WTC11 (cell line): Measurements from ENCODE around the gene IFIT3. TPM values are rescaled to one million over a fixed set of nuclear protein-coding genes. Genes with fewer than 3 reads are reported as not detected.

Experiments
- ATAC-seq: fragments of 200-7000 bp; cut with Tn5 transposase; 2 replicates; pipeline ENCODE4 v1.10.0; 2021; ENCODE audit warnings: mild to moderate bottlenecking, moderate library complexity
- CTCF ChIA-PET: fragments of 300-600 bp; sonication (Branson Sonifier 250); formaldehyde crosslinking; loops from one replicate; lab custom pipeline; 2021; ENCODE audit warnings: antibody characterized with exemption; lab: Charles Lee
- POLR2A ChIA-PET: fragments of 350-600 bp; sonication (Branson Sonifier 250); formaldehyde crosslinking; loops from one replicate; lab custom pipeline; 2021; ENCODE audit warnings: antibody characterized with exemption; lab: Charles Lee
- DNase-seq: peaks from one replicate; pipeline ENCODE4 v3.0.0; 2021; ENCODE audit warnings: low spot score
- H3K27ac Mint-ChIP-seq: 2 replicates; pipeline ENCODE4 v1.8.0; 2021; ENCODE audit warnings: mixed read lengths
- H3K27me3 Mint-ChIP-seq: 2 replicates; pipeline ENCODE4 v1.8.0; 2021; ENCODE audit warnings: low read depth, mild to moderate bottlenecking, moderate library complexity, mixed read lengths
- H3K36me3 Mint-ChIP-seq: 2 replicates; pipeline ENCODE4 v1.8.0; 2021; ENCODE audit warnings: mixed read lengths
- H3K4me1 Mint-ChIP-seq: 2 replicates; pipeline ENCODE4 v1.8.0; 2022; ENCODE audit warnings: mixed read lengths
- H3K4me3 Mint-ChIP-seq: 2 replicates; pipeline ENCODE4 v1.8.0; 2021; ENCODE audit warnings: mild to moderate bottlenecking, moderate library complexity, mixed read lengths
- H3K9me3 Mint-ChIP-seq: 2 replicates; pipeline ENCODE4 v1.8.0; 2021; ENCODE audit warnings: mixed read lengths
- AFF4 ChIP-seq: sonication (generic); formaldehyde crosslinking; IDR thresholded peaks from 2 replicates; pipeline ENCODE4 v1.8.1; 2023; ENCODE audit warnings: mild to moderate bottlenecking, missing genetic modification reagents, borderline replicate concordance
- ELF4 ChIP-seq: sonication (generic); formaldehyde crosslinking; IDR thresholded peaks from 2 replicates; pipeline ENCODE4 v1.8.1; 2022; ENCODE audit warnings: low read depth, mild to moderate bottlenecking, moderate library complexity, missing genetic modification reagents
- HMGA2 ChIP-seq: fragments of 250-450 bp; sonication (Bioruptor Pico); IDR thresholded peaks from 2 replicates; pipeline ENCODE4 v1.4.0; 2021; ENCODE audit warnings: mild to moderate bottlenecking, moderate library complexity
- HMGXB4 ChIP-seq: sonication (generic); formaldehyde crosslinking; IDR thresholded peaks from 2 replicates; pipeline ENCODE4 v1.8.1; 2023; ENCODE audit warnings: mild to moderate bottlenecking, moderate library complexity, missing genetic modification reagents
- KAT7 ChIP-seq: sonication (generic); formaldehyde crosslinking; IDR thresholded peaks from 2 replicates; pipeline ENCODE4 v1.8.1; 2023; ENCODE audit warnings: missing genetic modification reagents, mild to moderate bottlenecking, borderline replicate concordance
- MAX ChIP-seq: sonication (generic); formaldehyde crosslinking; IDR thresholded peaks from 2 replicates; pipeline ENCODE4 v1.8.0; 2022; ENCODE audit warnings: mild to moderate bottlenecking, missing genetic modification reagents
- MXD4 ChIP-seq: fragments of 250-450 bp; sonication (Bioruptor Pico); IDR thresholded peaks from 2 replicates; pipeline ENCODE4 v1.8.0; 2021; ENCODE audit warnings: mild to moderate bottlenecking, moderate library complexity, borderline replicate concordance
- NFATC4 ChIP-seq: fragments of 250-450 bp; sonication (Bioruptor Pico); IDR thresholded peaks from 2 replicates; pipeline ENCODE4 v1.9.0; 2021; ENCODE audit warnings: mild to moderate bottlenecking
- NFYB ChIP-seq: sonication (generic); formaldehyde crosslinking; conservative IDR thresholded peaks from 2 replicates; pipeline ENCODE4 v1.8.0; 2022; ENCODE audit warnings: low read depth, missing genetic modification reagents
- NR2C2 ChIP-seq: sonication (generic); formaldehyde crosslinking; IDR thresholded peaks from 2 replicates; pipeline ENCODE4 v1.8.0; 2022; ENCODE audit warnings: mild to moderate bottlenecking, missing genetic modification reagents
- OVOL2 ChIP-seq: fragments of 250-450 bp; sonication (Bioruptor Pico); IDR thresholded peaks from 2 replicates; pipeline ENCODE4 v1.9.0; 2021; ENCODE audit warnings: mild to moderate bottlenecking, borderline replicate concordance
- PRDM15 ChIP-seq: sonication (generic); formaldehyde crosslinking; IDR thresholded peaks from 2 replicates; pipeline ENCODE4 v1.8.0; 2022; ENCODE audit warnings: missing genetic modification reagents
- SMAD3 ChIP-seq: sonication (generic); formaldehyde crosslinking; IDR thresholded peaks from 2 replicates; pipeline ENCODE4 v1.8.0; 2022; ENCODE audit warnings: missing genetic modification reagents, mild to moderate bottlenecking, borderline replicate concordance
- SMAD4 ChIP-seq: sonication (generic); formaldehyde crosslinking; IDR thresholded peaks from 2 replicates; pipeline ENCODE4 v1.8.0; 2022; ENCODE audit warnings: mild to moderate bottlenecking, missing genetic modification reagents
- ZNF232 ChIP-seq: sonication (generic); formaldehyde crosslinking; IDR thresholded peaks from 2 replicates; pipeline ENCODE4 v1.8.0; 2022; ENCODE audit warnings: mild to moderate bottlenecking, missing genetic modification reagents
- ZNF281 ChIP-seq: sonication (generic); formaldehyde crosslinking; IDR thresholded peaks from 2 replicates; pipeline ENCODE4 v1.8.0; 2023; ENCODE audit warnings: mild to moderate bottlenecking, missing genetic modification reagents
- ZNF512 ChIP-seq: sonication (generic); formaldehyde crosslinking; IDR thresholded peaks from 2 replicates; pipeline ENCODE4 v1.8.1; 2022; ENCODE audit warnings: missing genetic modification reagents, borderline replicate concordance
- ZNF532 ChIP-seq: fragments of 250-450 bp; sonication (Bioruptor Pico); IDR thresholded peaks from 2 replicates; pipeline ENCODE4 v1.9.0; 2021; ENCODE audit warnings: mild to moderate bottlenecking, borderline replicate concordance
- total RNA-seq: library from RNA; stranded (reverse); gene quantifications from 3 replicates; pipeline ENCODE4 v1.2.3, GENCODE V29; 2021

Gene IFIT3
- total RNA-seq, 1 experiment from 2014 or later, result 0.42 TPM

- POLR2A ChIA-PET, result no interaction called here
- Mint-ChIP-seq H3K4me1 (peaks cover 26% of the 10 kb centered on the region), H3K27me3 (no peaks in the 10 kb centered on the region), H3K9me3 (peaks cover 11% of the 10 kb centered on the region), H3K27ac (no peak overlapping the region; the same call in 1 of the 2 replicates), H3K36me3 (peaks cover 5% of the 10 kb centered on the region; the same call in 1 of the 2 replicates), H3K4me3 (no peak overlapping the region)
- CTCF ChIA-PET, result no interaction called here
- ATAC-seq (no peak), DNase-seq (no peak)
- TF ChIP-seq SMAD4 (CRISPR knock-in tag) (no peak), MAX (no peak), HMGA2 (CRISPR knock-in tag) (no peak), ZNF532 (no peak), KAT7 (CRISPR knock-in tag) (no peak), PRDM15 (CRISPR knock-in tag) (no peak), ZNF232 (CRISPR knock-in tag) (no peak), AFF4 (no peak), ZNF512 (CRISPR knock-in tag) (no peak), ZNF281 (CRISPR knock-in tag) (no peak), NR2C2 (CRISPR knock-in tag) (no peak), NFATC4 (no peak), MXD4 (no peak), ELF4 (CRISPR knock-in tag) (no peak), HMGXB4 (CRISPR knock-in tag) (no peak), NFYB (CRISPR knock-in tag) (no peak), SMAD3 (no peak), OVOL2 (CRISPR knock-in tag) (no peak)
Measured at GRCh38 chr10:89336241-89336640, 8.4 kb downstream of the IFIT3 start.
